ENCODE data around the gene ST6GALNAC4. TPM values are rescaled to one million over a fixed set of nuclear protein-coding genes. Genes with fewer than 3 reads are reported as not detected.

The ST6GALNAC4 gene
- total RNA-seq, 1 experiment from 2014 or later = 25.7 TPM

GRCh38 chr9:127941062-127941960 is 24.5 kb upstream of the ST6GALNAC4 start (continued):
- no peak for TF ChIP-seq PRDM15 (CRISPR knock-in tag; IDR thresholded peaks at IDR 0.05)
- no peak for TF ChIP-seq ZNF263 (CRISPR knock-in tag; IDR thresholded peaks at IDR 0.05; ENCODE audit: low read depth)
- TF ChIP-seq FOXJ3 (CRISPR knock-in tag; IDR thresholded peaks at IDR 0.05; ENCODE audit: borderline replicate concordance) = no peak
- TF ChIP-seq ATF3 (CRISPR knock-in tag; conservative IDR thresholded peaks at IDR 0.05) = no peak

GRCh38 chr9:127940593-127940992 is 23.8 kb upstream of the ST6GALNAC4 start:
- no peaks in the 10 kb centered on the region for H3K27me3 Mint-ChIP-seq (ENCODE audit: low read depth)
- peaks cover 41% of the 10 kb centered on the region for H3K4me1 Mint-ChIP-seq
- no peak for DNase-seq (ENCODE audit: low spot score)
- H3K4me3 Mint-ChIP-seq = no peak overlapping the region
- CTCF ChIA-PET = interaction anchor here (1.0 to 5.2 kb wide), 8 partner anchors 11 to 177 kb away, joined by 3 to 179 read pairs (median 62); partner anchors contain the start of genes EEIG1 and PIP5KL1
- H3K36me3 Mint-ChIP-seq = peaks cover 8% of the 10 kb centered on the region; the same call in 1 of the 2 replicates
- POLR2A ChIA-PET = no interaction called here
- peak overlapping the region; percentile 27; the same call in 1 of the 2 replicates for H3K27ac Mint-ChIP-seq
- no peak for ATAC-seq
- no peaks in the 10 kb centered on the region for H3K9me3 Mint-ChIP-seq
- TF ChIP-seq ERG (CRISPR knock-in tag; IDR thresholded peaks at IDR 0.05) (no peak), CREB1 (CRISPR knock-in tag; IDR thresholded peaks at IDR 0.05) (no peak), TP53 (CRISPR knock-in tag; IDR thresholded peaks at IDR 0.05) (no peak), EMX1 (CRISPR knock-in tag; IDR thresholded peaks at IDR 0.05) (no peak), ZNF425 (CRISPR knock-in tag; conservative IDR thresholded peaks at IDR 0.05) (no peak), ZNF396 (CRISPR knock-in tag; IDR thresholded peaks at IDR 0.05; ENCODE audit: borderline replicate concordance) (no peak), ZNF317 (CRISPR knock-in tag; IDR thresholded peaks at IDR 0.05; ENCODE audit: borderline replicate concordance, low read depth) (no peak), SMAD3 (CRISPR knock-in tag; IDR thresholded peaks at IDR 0.05; ENCODE audit: borderline replicate concordance) (no peak), FOXP1 (CRISPR knock-in tag; IDR thresholded peaks at IDR 0.05; ENCODE audit: borderline replicate concordance) (no peak), USF1 (CRISPR knock-in tag; IDR thresholded peaks at IDR 0.05) (no peak), FOXK1 (CRISPR knock-in tag; IDR thresholded peaks at IDR 0.05) (no peak), TEAD4 (CRISPR knock-in tag; IDR thresholded peaks at IDR 0.05) (no peak), STAT6 (CRISPR knock-in tag; conservative IDR thresholded peaks at IDR 0.05; ENCODE audit: low read depth) (no peak), IRF1 (CRISPR knock-in tag; IDR thresholded peaks at IDR 0.05) (no peak), MAX (CRISPR knock-in tag; IDR thresholded peaks at IDR 0.05) (no peak), MYBL2 (CRISPR knock-in tag; IDR thresholded peaks at IDR 0.05) (no peak), E2F4 (CRISPR knock-in tag; IDR thresholded peaks at IDR 0.05; ENCODE audit: borderline replicate concordance, low read depth) (no peak)

All from WTC11 (cell line).